Fibroblast of peridontal ligament (primary cell): ENCODE measurements around the gene CRHR2.
A peak's percentile ranks its signal among the peaks of the same experiment; 100 is the strongest.
"Not testable (repeated sequence)": the region's sequence is repeated elsewhere in the genome, so short reads cannot be mapped to it uniquely, and the experiment has no call there.

Experiments used
- DNase-seq: peaks from one replicate; pipeline ENCODE4 v3.0.0-alpha.2; 2010; ENCODE audit errors: extremely low read depth

Gene CRHR2

DNA sequence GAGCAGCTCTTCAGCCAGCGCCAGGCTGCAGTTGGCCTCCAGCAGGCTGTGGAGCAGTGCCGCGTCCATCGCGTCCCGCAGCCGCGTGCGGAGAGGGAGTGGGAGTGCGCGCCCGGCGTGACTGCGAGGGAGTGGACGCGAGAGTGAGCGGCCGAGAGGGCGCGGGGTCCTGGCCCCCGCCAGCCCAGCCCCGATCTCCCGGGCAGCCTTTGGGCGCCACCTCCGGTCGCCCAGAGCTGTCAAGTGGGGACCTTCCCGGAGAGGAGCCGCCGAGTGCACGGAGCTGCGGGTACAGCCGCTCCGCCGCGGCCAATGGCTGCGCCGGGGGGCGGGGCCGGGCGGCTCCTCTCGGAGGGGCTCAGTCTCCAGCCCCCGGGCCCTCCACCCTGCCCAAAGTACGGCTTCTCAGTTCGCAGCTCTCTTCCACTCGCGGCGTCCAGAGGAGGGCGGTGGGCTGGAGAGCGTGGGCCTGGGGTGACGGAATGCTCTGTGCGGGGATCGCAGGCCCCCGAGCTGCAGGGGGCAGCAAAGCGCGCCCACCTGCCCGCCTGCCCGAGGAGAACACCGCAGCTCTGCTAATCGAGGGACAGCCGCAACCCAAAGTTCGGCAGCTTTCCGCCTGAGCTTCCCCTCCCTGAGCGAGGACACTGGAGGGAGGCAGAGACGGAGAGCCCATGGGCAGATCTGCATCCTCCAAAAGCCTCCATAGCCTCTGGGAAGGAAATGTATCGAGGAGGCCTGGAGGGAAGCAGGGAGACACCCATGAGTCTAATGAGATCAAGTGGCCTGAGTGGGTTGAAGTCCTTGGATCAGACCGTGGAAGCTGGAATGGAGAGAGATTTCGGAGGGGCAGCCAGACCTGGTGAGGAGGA lies at the start of gene CRHR2:
Gene CRHR2 (minus strand): TSS at position 245 of the 872 bp plus-strand sequence. CDS start 176 bp downstream, at position 69.
- DNase-seq, result no peak

GRCh38 chr7:30731581-30731980 lies 49.3 kb upstream of the CRHR2 start:
- no peak for DNase-seq

DNA sequence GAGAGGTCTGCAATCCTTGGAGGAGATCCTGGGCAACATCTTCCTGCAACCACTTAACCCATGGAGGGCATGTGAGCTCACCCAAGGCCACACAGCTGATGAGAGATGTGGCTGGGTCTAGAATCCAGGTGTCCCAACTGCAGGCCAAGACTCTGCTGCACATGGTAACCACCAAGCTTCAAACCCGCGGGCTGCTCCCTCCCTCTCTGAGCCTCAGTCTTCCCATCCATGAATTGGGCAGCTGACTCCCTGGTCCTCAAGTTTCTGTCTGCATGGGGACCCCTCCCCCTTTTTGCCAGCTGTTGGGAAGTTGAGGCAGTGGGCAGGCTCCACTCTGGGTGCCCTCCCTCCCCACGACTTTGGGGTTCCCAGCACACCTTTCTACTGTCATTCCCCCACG lies 48.7 kb upstream of the CRHR2 start:
- no peak for DNase-seq

GRCh38 chr7:30730097-30730496 lies 47.8 kb upstream of the CRHR2 start:
- no peak for DNase-seq

- no peak for DNase-seq
These were observed 47.4 kb upstream of the CRHR2 start for GRCh38 chr7:30729642-30730041.

DNA sequence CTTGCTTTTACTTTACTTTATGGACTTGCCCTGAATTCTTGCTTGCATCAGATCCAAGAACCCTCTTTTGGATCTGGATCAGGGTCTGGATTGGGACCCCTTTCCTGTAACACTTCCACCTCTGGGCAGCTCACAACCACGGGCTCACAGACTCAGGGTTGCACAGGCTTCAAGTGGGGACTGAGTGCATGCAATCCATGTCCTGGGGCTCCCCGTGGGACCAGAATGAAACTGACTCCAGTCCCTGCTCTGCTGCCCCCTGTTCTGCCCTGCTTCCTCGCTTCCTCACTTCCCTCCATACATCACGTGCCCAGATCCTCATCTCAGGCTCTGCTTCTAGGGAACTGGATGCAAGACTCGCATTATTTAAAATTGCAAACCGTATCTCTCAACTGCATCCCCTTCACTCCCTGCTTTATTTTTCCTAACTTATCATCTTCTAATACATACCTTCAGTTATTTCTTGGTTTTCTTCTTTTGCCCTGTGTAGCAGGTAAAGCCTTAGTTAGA lies 46.4 kb upstream of the CRHR2 start:
- no peak for DNase-seq

DNA sequence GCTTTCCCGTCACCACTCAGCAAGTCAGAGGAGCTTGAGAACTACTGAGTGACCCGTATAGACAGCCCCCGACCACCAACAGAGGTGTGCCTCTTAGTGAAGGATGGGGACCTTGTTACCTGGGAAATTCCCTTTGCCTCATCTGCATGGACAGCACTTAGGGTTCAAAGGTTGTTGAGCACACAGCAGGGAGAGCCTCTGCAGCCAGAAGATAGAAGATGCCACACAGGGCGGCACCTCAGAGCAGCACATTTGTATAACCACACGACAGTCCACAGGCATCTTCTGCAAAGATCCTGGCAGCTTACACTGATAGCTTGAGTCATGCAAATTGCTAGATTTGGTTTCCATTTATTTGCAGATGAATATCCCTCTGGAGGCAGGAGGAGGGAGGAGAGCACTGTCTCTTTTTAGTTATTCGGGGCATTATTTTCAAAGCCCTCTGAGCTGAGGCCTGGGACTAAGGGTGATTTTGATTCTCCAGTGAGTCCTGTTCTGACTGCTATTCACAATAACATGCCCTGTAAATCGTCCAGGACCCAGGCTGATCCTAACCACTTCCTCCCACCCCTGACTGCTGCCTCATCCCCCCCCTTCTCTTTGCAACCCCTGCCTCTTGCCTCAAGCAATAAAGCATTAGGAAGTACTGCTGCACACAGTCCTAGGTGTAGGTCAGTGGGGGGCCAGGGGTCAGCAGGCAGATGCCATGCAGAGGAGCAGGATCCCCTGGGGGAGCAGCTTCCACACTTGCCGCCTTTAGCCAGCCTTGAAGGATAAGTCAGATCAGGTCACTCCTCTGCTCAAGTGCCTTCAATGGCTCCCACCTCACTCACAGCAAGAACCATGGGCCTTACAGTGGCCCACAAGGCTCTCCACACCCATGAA lies 45.0 kb upstream of the CRHR2 start:
- peak; percentile 39 for DNase-seq

DNA sequence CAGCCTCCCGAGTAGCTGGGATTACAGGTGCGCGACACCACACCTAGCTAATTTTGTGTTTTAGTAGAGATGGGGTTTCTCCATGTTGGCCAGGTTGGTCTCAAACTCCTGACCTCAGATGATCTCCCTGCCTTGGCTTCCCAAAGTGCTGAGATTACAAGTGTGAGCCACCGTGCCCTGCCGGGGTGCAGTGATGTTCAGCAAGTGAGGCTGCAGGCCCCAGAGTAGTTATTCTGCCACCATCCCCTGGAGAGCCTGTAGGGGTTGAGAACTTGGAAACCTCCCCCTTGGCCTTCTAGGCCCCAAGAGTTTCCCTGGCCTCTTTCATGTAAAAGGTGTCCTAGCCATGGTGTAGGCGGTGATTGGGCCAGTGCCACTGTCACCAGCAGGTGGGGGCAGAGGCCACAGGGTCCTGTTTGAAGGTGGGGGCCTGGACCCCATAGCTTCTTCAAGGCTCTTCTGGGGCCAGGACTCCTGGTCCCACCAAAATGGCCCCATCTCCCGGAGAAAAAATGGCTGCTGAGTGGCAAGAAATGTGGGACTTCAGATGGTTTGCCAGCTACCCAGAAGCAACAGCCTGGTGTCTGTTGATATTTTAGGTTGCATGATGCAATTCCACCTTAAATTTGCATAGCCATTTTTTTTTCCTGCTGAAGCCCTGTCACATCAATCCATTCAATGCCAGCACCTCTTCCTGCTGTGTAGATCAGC lies 44.2 kb upstream of the CRHR2 start:
- no peak for DNase-seq

DNA sequence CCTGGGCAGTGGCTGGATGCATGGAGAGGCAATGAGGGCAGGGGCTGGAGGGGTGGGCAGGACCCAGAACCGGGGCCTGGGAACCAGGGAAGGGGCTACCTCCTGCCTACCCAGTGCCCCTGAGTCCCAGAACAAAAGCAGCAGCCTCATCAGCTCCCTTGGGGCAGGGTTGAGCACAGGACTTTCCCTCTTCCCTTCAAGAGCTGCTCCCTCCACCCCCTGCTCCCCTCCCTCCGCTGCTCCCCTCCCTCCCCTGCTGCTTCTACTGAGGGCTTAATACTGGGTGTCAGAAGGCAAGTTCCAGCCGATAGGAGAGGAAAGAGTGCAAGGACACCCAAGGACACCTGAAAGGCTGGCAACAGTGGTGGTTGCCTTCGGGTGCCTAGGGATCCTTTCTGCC lies 41.5 kb upstream of the CRHR2 start:
- no peak for DNase-seq

- no peak for DNase-seq
These were observed 40.4 kb upstream of the CRHR2 start for GRCh38 chr7:30722671-30723070.

- DNase-seq, result no peak
These were observed 39.9 kb upstream of the CRHR2 start for GRCh38 chr7:30722187-30722586.

- DNase-seq, result no peak
These were observed 39.0 kb upstream of the CRHR2 start for GRCh38 chr7:30721211-30721610.

DNA sequence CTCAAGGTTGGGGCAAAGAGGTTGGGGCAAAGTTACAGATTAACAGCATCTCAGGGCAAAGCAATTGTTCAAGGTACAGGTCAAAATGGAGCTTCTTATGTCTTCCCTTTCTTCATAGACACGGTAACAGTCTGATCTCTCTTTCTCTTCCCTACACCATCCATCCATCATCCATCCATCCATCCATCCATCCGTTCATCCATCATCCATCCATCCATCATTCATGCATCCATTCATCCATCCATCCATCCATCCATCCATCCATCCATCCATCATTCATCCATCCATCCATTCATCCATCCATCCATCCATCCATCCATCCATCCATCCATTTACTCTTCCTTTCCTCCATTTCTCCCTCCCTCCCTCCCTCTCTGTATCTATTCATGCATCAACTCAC lies 37.2 kb upstream of the CRHR2 start:
- DNase-seq, result not testable (repeated sequence)

DNA sequence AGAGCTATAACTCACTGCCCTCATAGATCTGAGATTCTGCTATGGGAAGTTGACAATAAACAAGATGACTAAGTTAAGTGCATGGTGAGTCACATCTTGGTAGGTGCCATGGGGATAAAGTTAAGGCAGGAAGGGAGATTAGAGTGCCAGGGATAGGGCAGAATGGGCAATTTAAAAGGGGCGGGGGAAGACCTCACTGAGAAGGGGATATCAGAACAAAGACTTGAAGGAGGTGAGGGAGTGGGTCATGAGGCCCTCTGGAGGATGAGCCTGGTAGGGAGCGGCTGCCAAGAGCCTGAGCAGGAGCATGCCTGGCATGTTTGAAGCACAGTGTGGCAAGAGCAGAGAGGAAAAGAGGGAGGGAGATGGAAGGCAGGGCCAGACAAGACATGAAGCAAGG lies 34.9 kb upstream of the CRHR2 start:
- DNase-seq, result no peak

GRCh38 chr7:30714129-30714528 lies 31.9 kb upstream of the CRHR2 start:
- DNase-seq, result no peak

- no peak for DNase-seq
These were observed 31.1 kb upstream of the CRHR2 start for GRCh38 chr7:30713392-30713791.

DNA sequence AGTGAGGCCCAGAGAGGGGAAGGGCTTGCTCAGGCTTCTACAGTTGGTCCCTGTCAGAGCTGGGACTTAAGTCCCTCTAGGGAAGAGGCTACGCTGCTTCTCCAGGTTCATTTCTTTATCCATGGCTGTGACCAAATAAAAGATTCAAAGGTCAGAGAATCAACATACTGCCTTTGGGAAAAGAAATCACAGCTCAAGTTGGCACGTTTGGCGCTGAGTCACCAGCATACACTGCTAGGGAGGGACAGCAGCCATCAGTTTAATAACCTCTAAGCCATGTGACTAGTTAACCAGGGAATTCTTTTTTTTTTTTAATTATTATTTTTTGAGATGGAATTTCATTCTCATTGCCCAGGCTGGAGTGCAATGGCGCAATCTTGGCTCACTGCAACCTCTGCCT lies 28.4 kb upstream of the CRHR2 start:
- DNase-seq, result no peak

DNA sequence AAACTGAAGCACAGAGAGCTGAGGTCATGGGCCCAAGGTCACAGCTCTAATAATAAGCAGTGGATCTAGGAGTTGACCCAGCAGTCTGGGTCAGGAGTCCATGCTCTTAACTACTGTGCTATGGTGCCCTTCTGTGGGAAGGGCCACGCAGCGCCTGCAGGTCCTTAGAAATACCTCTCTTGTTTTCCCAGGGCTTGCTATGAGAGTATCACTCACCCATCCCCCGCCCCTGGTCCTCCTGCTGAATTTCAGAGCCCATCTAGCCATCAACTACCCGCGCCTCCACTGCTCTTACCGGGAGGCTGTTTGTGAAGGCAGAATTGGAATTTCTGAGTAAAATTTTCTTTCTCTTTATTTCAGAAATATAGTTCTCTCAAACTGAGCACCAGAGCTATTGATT lies 27.3 kb upstream of the CRHR2 start:
- DNase-seq, result no peak

DNA sequence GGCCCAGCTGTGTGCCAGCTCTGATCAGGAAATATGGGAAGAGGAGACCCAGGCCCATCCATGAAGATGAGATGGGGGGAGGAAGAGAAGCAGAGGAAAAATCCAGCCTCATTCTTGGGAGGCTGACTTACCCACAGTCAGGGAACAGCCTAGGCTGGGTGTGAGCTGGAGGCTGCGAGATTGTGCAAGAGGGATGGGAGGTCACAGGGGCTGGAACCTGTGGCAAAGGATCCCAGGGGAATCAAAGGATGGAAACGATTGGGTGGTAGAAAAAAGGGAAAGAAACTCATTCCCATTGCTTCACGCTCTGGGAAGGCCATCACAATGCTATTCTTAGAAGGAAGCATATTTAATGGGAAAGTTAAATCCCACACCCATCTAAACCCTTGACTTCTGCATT lies 26.7 kb upstream of the CRHR2 start:
- peak; percentile 63 for DNase-seq

GRCh38 chr7:30708412-30708811 lies 26.2 kb upstream of the CRHR2 start:
- DNase-seq, result no peak

- no peak for DNase-seq
These were observed 25.4 kb upstream of the CRHR2 start for GRCh38 chr7:30707391-30708357.
